IMR-90 (cell line): Measurements from ENCODE around the gene CLCN5. TPM values are rescaled to one million over a fixed set of nuclear protein-coding genes. Genes with fewer than 3 reads are reported as not detected.

ENCODE experiments used
- ATAC-seq: fragments of 200-7000 bp; cut with Tn5 transposase; 2 replicates; pipeline ENCODE4 v1.9.1; 2020; ENCODE audit warnings: low read depth, mild to moderate bottlenecking, moderate library complexity
- BruUV-seq: library from RNA; stranded (reverse); fragments of 400-500 nt; replicated peaks from 2 replicates; lab custom pipeline; 2021; lab: Mats Ljungman, UMichigan
- CTCF ChIA-PET: fragments of 300-600 bp; formaldehyde crosslinking; extraction: SDS; loops from one replicate; lab custom pipeline; 2021; ENCODE audit warnings: antibody characterized with exemption; lab: Yijun Ruan, JAX
- POLR2A ChIA-PET: fragments of 300-600 bp; sonication (Branson Sonifier 250); formaldehyde crosslinking; loops from one replicate; lab custom pipeline; 2022; ENCODE audit warnings: antibody characterized with exemption; ENCODE audit not compliant: unreplicated experiment; lab: Charles Lee
- DNase-seq: peaks from one replicate; pipeline ENCODE4 v3.0.0; 2013
- H2AFZ ChIP-seq: replicated peaks from 2 replicates; pipeline ENCODE3; 2013; ENCODE audit warnings: low read length, mild to moderate bottlenecking; ENCODE audit not compliant: poor library complexity
- H2AK5ac ChIP-seq: 2 replicates; pipeline ENCODE4 v1.6.1; 2013; ENCODE audit warnings: low read depth, low read length, inconsistent platforms
- H2AK9ac ChIP-seq: replicated peaks from 2 replicates; pipeline ENCODE3; 2013; ENCODE audit warnings: mild to moderate bottlenecking, low read depth, low read length, moderate library complexity; ENCODE audit not compliant: poor library complexity
- H2BK120ac ChIP-seq: 2 replicates; pipeline ENCODE4 v1.6.1; 2013; ENCODE audit warnings: low read depth, low read length, inconsistent platforms
- H2BK15ac ChIP-seq: 3 replicates; pipeline ENCODE4 v1.6.1; 2013; ENCODE audit warnings: low read depth, low read length, inconsistent platforms
- H2BK20ac ChIP-seq: 2 replicates; pipeline ENCODE4 v1.6.1; 2013; ENCODE audit warnings: low read depth, mild to moderate bottlenecking, inconsistent platforms, low read length, moderate library complexity
- H2BK5ac ChIP-seq: 2 replicates; pipeline ENCODE4 v1.6.1; 2013; ENCODE audit warnings: mild to moderate bottlenecking, low read depth, low read length, inconsistent platforms; ENCODE audit not compliant: poor library complexity, severe bottlenecking
- H3K14ac ChIP-seq: replicated peaks from 2 replicates; pipeline ENCODE4 v1.6.1; 2013; ENCODE audit warnings: low read depth, low read length, inconsistent platforms
- H3K18ac ChIP-seq: 2 replicates; pipeline ENCODE4 v1.6.1; 2013; ENCODE audit warnings: low read depth, low read length, control low read depth
- H3K23ac ChIP-seq: 2 replicates; pipeline ENCODE4 v1.6.1; 2013; ENCODE audit warnings: low read depth, low read length, inconsistent platforms
- H3K27ac ChIP-seq: 2 replicates; pipeline ENCODE4 v1.5.1; 2013; ENCODE audit warnings: mild to moderate bottlenecking, control low read depth, low read length; ENCODE audit not compliant: insufficient read depth
- H3K27me3 ChIP-seq: 2 replicates; pipeline ENCODE4 v1.6.1; 2013; ENCODE audit warnings: low read length; ENCODE audit not compliant: control insufficient read depth, insufficient read depth
- H3K36me3 ChIP-seq: 2 replicates; pipeline ENCODE4 v1.6.1; 2013; ENCODE audit warnings: low read length, mixed read lengths; ENCODE audit not compliant: control insufficient read depth, insufficient read depth
- H3K4ac ChIP-seq: 2 replicates; pipeline ENCODE4 v1.6.1; 2013; ENCODE audit warnings: low read depth, low read length, inconsistent platforms
- H3K4me1 ChIP-seq: 2 replicates; pipeline ENCODE4 v1.6.1; 2013; ENCODE audit warnings: low read length, mixed read lengths; ENCODE audit not compliant: control insufficient read depth, insufficient read depth
- H3K4me2 ChIP-seq: 2 replicates; pipeline ENCODE4 v1.6.1; 2013; ENCODE audit warnings: low read depth, mild to moderate bottlenecking, control low read depth, low read length, moderate library complexity
- H3K4me3 ChIP-seq: 2 replicates; pipeline ENCODE4 v1.5.1; 2013; ENCODE audit warnings: low read depth, mild to moderate bottlenecking, control low read depth, low read length, moderate library complexity; ENCODE audit not compliant: insufficient read depth
- H3K56ac ChIP-seq: 2 replicates; pipeline ENCODE4 v1.6.1; 2013; ENCODE audit warnings: low read length, inconsistent platforms; ENCODE audit not compliant: insufficient read depth; ENCODE audit errors: extremely low read depth
- H3K79me1 ChIP-seq, 2 experiments: 2 replicates each; pipeline ENCODE4 v1.6.1; 2013; ENCODE audit warnings: low read length in 2 of 2, inconsistent platforms in 1 of 2, low read depth in 1 of 2
- H3K9ac ChIP-seq: 2 replicates; pipeline ENCODE4 v1.6.1; 2013; ENCODE audit warnings: low read depth, low read length, control low read depth
- H3K9me1 ChIP-seq: 2 replicates; pipeline ENCODE4 v1.6.1; 2013; ENCODE audit warnings: low read length, inconsistent platforms; ENCODE audit not compliant: insufficient read depth
- H3K9me3 ChIP-seq: 2 replicates; pipeline ENCODE4 v1.6.1; 2013; ENCODE audit warnings: low read length; ENCODE audit not compliant: control insufficient read depth, insufficient read depth
- H4K20me1 ChIP-seq: 2 replicates; pipeline ENCODE4 v1.6.1; 2013; ENCODE audit warnings: low read length, inconsistent platforms; ENCODE audit not compliant: insufficient read depth
- H4K5ac ChIP-seq: 2 replicates; pipeline ENCODE4 v1.6.1; 2013; ENCODE audit warnings: mild to moderate bottlenecking, low read depth, low read length, control low read depth
- H4K8ac ChIP-seq, 2 experiments: 2 replicates each; pipeline ENCODE4 v1.6.1; 2013; ENCODE audit warnings: low read depth in 2 of 2, low read length in 2 of 2, control low read depth in 1 of 2, inconsistent platforms in 1 of 2
- H4K91ac ChIP-seq: 2 replicates; pipeline ENCODE4 v1.6.1; 2013; ENCODE audit warnings: low read depth, low read length, inconsistent platforms; ENCODE audit not compliant: insufficient read depth
- BHLHE40 ChIP-seq: fragments of 150-350 bp; IDR thresholded peaks from 2 replicates; pipeline ENCODE4 v1.6.1; 2016; ENCODE audit warnings: mild to moderate bottlenecking, low read depth, low read length
- CEBPB ChIP-seq: IDR thresholded peaks from 2 replicates; pipeline ENCODE4 v1.6.1; 2012; ENCODE audit warnings: low read depth, low read length, improper control_type of control experiment
- CHD1 ChIP-seq: IDR thresholded peaks from 2 replicates; pipeline ENCODE4 v1.6.1; 2012; ENCODE audit warnings: low read depth, low read length, improper control_type of control experiment
- CTCF ChIP-seq: conservative IDR thresholded peaks from 2 replicates; pipeline ENCODE4 v1.5.1; 2012; ENCODE audit warnings: mild to moderate bottlenecking, low read depth, low read length, improper control_type of control experiment
- FOS ChIP-seq: fragments of 150-350 bp; IDR thresholded peaks from 2 replicates; pipeline ENCODE4 v1.6.1; 2016; ENCODE audit warnings: low read depth, low read length
- MAFK ChIP-seq: IDR thresholded peaks from 2 replicates; pipeline ENCODE4 v1.6.1; 2012; ENCODE audit warnings: low read depth, low read length, improper control_type of control experiment
- MAZ ChIP-seq: IDR thresholded peaks from 2 replicates; pipeline ENCODE4 v1.6.1; 2012; ENCODE audit warnings: low read depth, mild to moderate bottlenecking, low read length, improper control_type of control experiment, moderate library complexity, borderline replicate concordance
- MXI1 ChIP-seq: IDR thresholded peaks from 2 replicates; pipeline ENCODE4 v1.6.1; 2012; ENCODE audit warnings: low read depth, mild to moderate bottlenecking, low read length, moderate library complexity, borderline replicate concordance
- NFE2L2 ChIP-seq: fragments of 150-350 bp; IDR thresholded peaks from 2 replicates; pipeline ENCODE4 v1.6.1; 2016; ENCODE audit warnings: low read depth, mild to moderate bottlenecking, low read length
- POLR2A ChIP-seq: IDR thresholded peaks from 2 replicates; pipeline ENCODE4 v1.6.1; 2012; ENCODE audit warnings: mild to moderate bottlenecking, low read depth, low read length
- RAD21 ChIP-seq: IDR thresholded peaks from 2 replicates; pipeline ENCODE4 v1.6.1; 2012; ENCODE audit warnings: low read length, improper control_type of control experiment
- RCOR1 ChIP-seq: IDR thresholded peaks from 2 replicates; pipeline ENCODE4 v1.6.1; 2012; ENCODE audit warnings: mild to moderate bottlenecking, low read length, improper control_type of control experiment; ENCODE audit not compliant: insufficient replicate concordance
- RFX5 ChIP-seq: IDR thresholded peaks from 2 replicates; pipeline ENCODE4 v1.8.0; 2012; ENCODE audit warnings: low read depth, mild to moderate bottlenecking, low read length, moderate library complexity
- SMC3 ChIP-seq: fragments of 150-350 bp; IDR thresholded peaks from 2 replicates; pipeline ENCODE4 v1.6.1; 2016; ENCODE audit warnings: low read depth, mild to moderate bottlenecking, antibody characterized with exemption, low read length, moderate library complexity
- WGBS, 2 experiments: methylation state at CpG; one replicate each; pipeline versions ENCODE4 v1.1.5 to v1.1.7; 2013; ENCODE audit warnings: missing lambda C conversion rate in 2 of 2; ENCODE audit not compliant: insufficient read length in 1 of 2; ENCODE audit errors: extremely low coverage in 2 of 2; 5-methylcytosine and 5-hydroxymethylcytosine counted together
- dilution Hi-C: fragments of 300-500 bp; cut with HindIII; formaldehyde crosslinking; loops from one replicate; pipeline ENCODE4 v1.14.3; 2018; ENCODE audit warnings: low sequenced_read_pairs; ENCODE audit not compliant: unreplicated experiment
- in situ Hi-C: fragments of 300-500 bp; cut with MboI; formaldehyde crosslinking; loops from 3 replicates; pipeline ENCODE4 v1.14.3; 2019; ENCODE audit warnings: low sequenced_read_pairs, inconsistent platforms, mixed read lengths
- intact Hi-C: fragments of 100-400 bp; cut with micrococcal nuclease; formaldehyde crosslinking; loops from 2 replicates; pipeline ENCODE4 v1.10.0; 2022
- polyA plus RNA-seq, 3 experiments: library from polyadenylated mRNA; depleted of rRNA; stranded (reverse); fragments of >200 nt; gene quantifications; 2 replicates each; pipeline ENCODE4 v1.2.3, GENCODE V29; 2012; ENCODE audit warnings: low replicate concordance in 1 of 3
- total RNA-seq: library from RNA; depleted of rRNA; stranded (reverse); fragments of >200 nt; gene quantifications from 2 replicates; pipeline ENCODE4 v1.2.3, GENCODE V29; 2012
- TF ChIP-seq, protein P1 (sequence below): fragments of 150-350 bp; IDR thresholded peaks from 2 replicates; pipeline ENCODE4 v1.6.1; 2017; ENCODE audit warnings: mild to moderate bottlenecking, antibody characterized with exemption, low read length, low read depth
- TF ChIP-seq, protein P2 (sequence below): fragments of 150-350 bp; IDR thresholded peaks from 2 replicates; pipeline ENCODE4 v1.6.1; 2016; ENCODE audit warnings: low read depth, mild to moderate bottlenecking, low read length, moderate library complexity, borderline replicate concordance

CLCN5 gene
- total and polyA plus RNA-seq, 2 of the 4 experiments (the other 2 are of a cell fraction): 1.4 to 5.9 TPM

- H2BK15ac ChIP-seq: no peak overlapping the region
- TF ChIP-seq MAZ (no peak), NFE2L2 (no peak), MAFK (no peak), RCOR1 (no peak), CEBPB (no peak), FOS (no peak), RFX5 (no peak), CTCF (no peak), RAD21 (no peak), CHD1 (no peak), MXI1 (no peak), SMC3 (no peak), POLR2A (no peak), BHLHE40 (no peak)
- TF ChIP-seq, protein P1, sequence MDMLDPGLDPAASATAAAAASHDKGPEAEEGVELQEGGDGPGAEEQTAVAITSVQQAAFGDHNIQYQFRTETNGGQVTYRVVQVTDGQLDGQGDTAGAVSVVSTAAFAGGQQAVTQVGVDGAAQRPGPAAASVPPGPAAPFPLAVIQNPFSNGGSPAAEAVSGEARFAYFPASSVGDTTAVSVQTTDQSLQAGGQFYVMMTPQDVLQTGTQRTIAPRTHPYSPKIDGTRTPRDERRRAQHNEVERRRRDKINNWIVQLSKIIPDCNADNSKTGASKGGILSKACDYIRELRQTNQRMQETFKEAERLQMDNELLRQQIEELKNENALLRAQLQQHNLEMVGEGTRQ: no peak
- TF ChIP-seq, protein P2, sequence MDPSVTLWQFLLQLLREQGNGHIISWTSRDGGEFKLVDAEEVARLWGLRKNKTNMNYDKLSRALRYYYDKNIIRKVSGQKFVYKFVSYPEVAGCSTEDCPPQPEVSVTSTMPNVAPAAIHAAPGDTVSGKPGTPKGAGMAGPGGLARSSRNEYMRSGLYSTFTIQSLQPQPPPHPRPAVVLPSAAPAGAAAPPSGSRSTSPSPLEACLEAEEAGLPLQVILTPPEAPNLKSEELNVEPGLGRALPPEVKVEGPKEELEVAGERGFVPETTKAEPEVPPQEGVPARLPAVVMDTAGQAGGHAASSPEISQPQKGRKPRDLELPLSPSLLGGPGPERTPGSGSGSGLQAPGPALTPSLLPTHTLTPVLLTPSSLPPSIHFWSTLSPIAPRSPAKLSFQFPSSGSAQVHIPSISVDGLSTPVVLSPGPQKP: no peak
- H3K4me2 ChIP-seq: no peak overlapping the region
- no TSS peak for BruUV-seq
- no peak overlapping the region for H2AFZ ChIP-seq
- no peak overlapping the region for H2AK5ac ChIP-seq
- no peaks in the 10 kb centered on the region for H3K4me1 ChIP-seq
- H2BK5ac ChIP-seq: no peak overlapping the region
- in situ Hi-C loops: loop anchor here (25.0 kb wide), 1 partner anchor 677 kb away; no protein-coding TSS in a partner anchor
- no peak overlapping the region for H3K56ac ChIP-seq
- no peaks in the 10 kb centered on the region for H3K36me3 ChIP-seq
- no peak overlapping the region for H3K9ac ChIP-seq
- H3K4me3 ChIP-seq: no peak overlapping the region
- WGBS, 2 experiments: 20% methylated on average over 2 of the region's 3 CpGs; no CpG with 5 or more reads in 1 of the 2 experiments
- H3K23ac ChIP-seq: no peak overlapping the region
- H2AK9ac ChIP-seq: no peak overlapping the region
- H4K20me1 ChIP-seq: no peaks in the 10 kb centered on the region
- peaks cover 16% of the 10 kb centered on the region for H3K27me3 ChIP-seq
- no peak overlapping the region for H2BK120ac ChIP-seq
- CTCF ChIA-PET: no interaction called here
- no peak overlapping the region for H3K14ac ChIP-seq
- intact Hi-C loops: loop anchor here (10.0 kb wide), 1 partner anchor 784 kb away; no protein-coding TSS in a partner anchor
- no peaks in the 10 kb centered on the region for H3K9me1 ChIP-seq
- H2BK20ac ChIP-seq: no peak overlapping the region
- DNase-seq: no peak
- H3K4ac ChIP-seq: no peak overlapping the region
- no peak overlapping the region for H4K8ac ChIP-seq
- no peaks in the 10 kb centered on the region for H3K9me3 ChIP-seq
- no peak for ATAC-seq
- no peak overlapping the region for H3K18ac ChIP-seq
- no peak overlapping the region for H4K5ac ChIP-seq
- H3K27ac ChIP-seq: no peak overlapping the region
- dilution Hi-C loops: no loop called here
- H3K79me1 ChIP-seq: no peaks in the 10 kb centered on the region
- POLR2A ChIA-PET: no interaction called here
- no peak overlapping the region for H4K91ac ChIP-seq
These were observed 12.1 kb upstream of the CLCN5 start for GRCh38 chrX:49910344-49910743.
